Left ventricle myocardium inferior (tissue), 1 donor: Measurements from ENCODE around the gene ZBED1. TPM values are rescaled to one million over a fixed set of nuclear protein-coding genes. Genes with fewer than 3 reads are reported as not detected.
"Not testable (repeated sequence)": the region's sequence is repeated elsewhere in the genome, so short reads cannot be mapped to it uniquely, and the experiment has no call there.

Source experiments
- DNase-seq: peaks from one replicate; pipeline ENCODE4 v3.0.0-alpha.2; 2020
- H3K27ac ChIP-seq: fragments of 200-600 bp; replicated peaks from 2 replicates; pipeline ENCODE4 v1.8.0; 2021
- H3K27me3 ChIP-seq: fragments of 200-600 bp; 2 replicates; pipeline ENCODE4 v1.8.0; 2021; ENCODE audit warnings: low read depth
- H3K36me3 ChIP-seq: fragments of 200-600 bp; 2 replicates; pipeline ENCODE4 v1.8.0; 2021
- H3K4me1 ChIP-seq: fragments of 200-600 bp; 2 replicates; pipeline ENCODE4 v1.8.0; 2021
- H3K4me3 ChIP-seq: fragments of 200-600 bp; 2 replicates; pipeline ENCODE4 v1.8.0; 2021; ENCODE audit warnings: mild to moderate bottlenecking, moderate library complexity
- H3K9me3 ChIP-seq: fragments of 200-600 bp; replicated peaks from 2 replicates; pipeline ENCODE4 v1.8.0; 2021
- CTCF ChIP-seq: fragments of 200-600 bp; IDR thresholded peaks from 2 replicates; pipeline ENCODE4 v1.8.0; 2021; ENCODE audit warnings: antibody characterized with exemption, mild to moderate bottlenecking, borderline replicate concordance
- intact Hi-C: fragments of 100-400 bp; cut with micrococcal nuclease; formaldehyde crosslinking; loops from one replicate; pipeline ENCODE4 v1.11.0; 2022
- total RNA-seq: library from RNA; stranded (reverse); fragmentation: NEBNext Ultra II Directional; extraction: Animal tissue kit (Norgen Biotek cat#: 25700); gene quantifications from one replicate; pipeline ENCODE4 v1.2.1, GENCODE V29; 2021
- donor health status: DM: no; HTN: yes; CAD: no; lungs with severe emphysema.

ZBED1 gene
- total RNA-seq, 1 donor from 2014 or later, result 64.8 TPM

- Histone ChIP-seq H3K9me3 (no peaks in the 10 kb centered on the region), H3K27me3 (no peaks in the 10 kb centered on the region), H3K36me3 (no peaks in the 10 kb centered on the region), H3K4me1 (peaks cover 23% of the 10 kb centered on the region), H3K4me3 (no peak overlapping the region), H3K27ac (no peak overlapping the region)
- no peak for DNase-seq
- no peak for TF ChIP-seq CTCF
- intact Hi-C loops, result no loop called here
Measured at GRCh38 chrX:2464677-2465166, 36.1 kb downstream of the ZBED1 start.

- Histone ChIP-seq H3K27me3 (no peaks in the 10 kb centered on the region), H3K27ac (no peak overlapping the region), H3K36me3 (no peaks in the 10 kb centered on the region), H3K9me3 (no peaks in the 10 kb centered on the region), H3K4me3 (no peak overlapping the region), H3K4me1 (peaks cover 23% of the 10 kb centered on the region)
- TF ChIP-seq CTCF, result no peak
- intact Hi-C loops, result no loop called here
- DNase-seq, result no peak
Measured at GRCh38 chrX:2463973-2464676, 36.7 kb downstream of the ZBED1 start.

GRCh38 chrX:2463481-2463880 is 37.3 kb downstream of the ZBED1 start:
- intact Hi-C loops, H3K9me3 ChIP-seq, H3K27ac ChIP-seq, H3K4me3 ChIP-seq, H3K27me3 ChIP-seq, H3K36me3 ChIP-seq, DNase-seq: not testable (repeated sequence)
- peaks cover 23% of the 10 kb centered on the region for H3K4me1 ChIP-seq

DNA sequence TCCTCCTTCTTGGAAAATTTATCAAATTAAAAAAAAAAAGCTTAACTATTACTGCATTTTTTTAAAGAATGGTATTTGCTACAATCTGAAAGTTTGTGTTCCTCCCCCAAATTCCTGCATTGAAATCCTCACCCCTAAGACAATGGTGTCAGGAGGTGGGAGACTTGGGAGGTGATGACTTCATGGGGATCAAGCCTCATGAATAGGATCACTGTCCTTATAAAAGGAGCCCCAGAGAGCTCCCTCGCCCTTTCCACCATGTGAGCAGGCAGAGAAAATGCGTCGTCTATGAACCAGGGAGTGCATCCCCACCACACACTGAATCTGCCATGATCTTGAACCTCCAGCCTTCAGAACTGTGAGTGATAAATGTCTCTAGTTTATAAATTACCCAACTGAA is 38.0 kb downstream of the ZBED1 start:
- TF ChIP-seq CTCF, result no peak
- Histone ChIP-seq H3K4me1 (peaks cover 23% of the 10 kb centered on the region), H3K4me3 (no peak overlapping the region), H3K36me3 (no peaks in the 10 kb centered on the region), H3K9me3 (no peaks in the 10 kb centered on the region), H3K27ac (no peak overlapping the region), H3K27me3 (no peaks in the 10 kb centered on the region)
- no peak for DNase-seq
- intact Hi-C loops, result no loop called here

DNA sequence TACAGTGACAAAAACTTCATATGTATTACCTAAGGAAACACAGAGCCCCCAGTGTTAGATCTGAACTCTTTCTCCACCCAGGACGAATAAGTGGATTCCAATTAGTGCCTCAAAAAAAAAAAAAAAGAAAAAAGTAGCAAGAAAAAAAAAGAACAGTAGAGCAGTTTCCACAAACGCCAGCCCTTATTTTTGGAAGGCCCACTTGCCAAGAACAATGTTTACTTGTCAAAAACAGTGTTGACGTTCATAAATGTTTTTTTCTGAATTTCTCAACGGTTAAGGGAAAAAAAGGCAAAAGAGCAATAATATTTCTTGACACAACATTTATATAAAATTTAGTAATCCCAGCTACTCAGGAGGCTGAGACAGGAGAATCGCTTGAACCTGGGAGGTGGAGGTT is 38.7 kb downstream of the ZBED1 start:
- Histone ChIP-seq H3K4me3 (no peak overlapping the region), H3K36me3 (no peaks in the 10 kb centered on the region), H3K27me3 (no peaks in the 10 kb centered on the region), H3K9me3 (no peaks in the 10 kb centered on the region), H3K4me1 (peaks cover 23% of the 10 kb centered on the region), H3K27ac (no peak overlapping the region)
- intact Hi-C loops, result no loop called here
- DNase-seq, result no peak
- no peak for TF ChIP-seq CTCF

DNA sequence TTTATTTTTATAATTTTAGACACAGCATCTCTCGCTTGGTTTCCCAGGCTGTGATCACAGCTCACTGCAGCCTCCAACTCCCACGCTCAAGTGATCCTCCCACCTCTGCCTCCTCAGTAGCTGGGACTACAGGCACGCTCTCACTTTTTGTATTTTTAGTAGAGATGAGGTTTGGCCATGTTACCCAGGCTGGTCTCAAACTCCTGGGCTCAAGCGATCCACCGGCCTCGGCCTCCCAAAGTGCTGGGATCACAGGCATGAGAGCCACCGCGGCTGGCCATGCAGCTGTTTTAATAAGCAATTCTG is 39.1 kb downstream of the ZBED1 start:
- TF ChIP-seq CTCF, result no peak
- intact Hi-C loops, result no loop called here
- H3K4me3 ChIP-seq, result no peak overlapping the region
- H3K27ac ChIP-seq, result no peak overlapping the region
- H3K9me3 ChIP-seq, result no peaks in the 10 kb centered on the region
- no peak for DNase-seq
- H3K4me1 ChIP-seq, result peaks cover 23% of the 10 kb centered on the region
- H3K27me3 ChIP-seq, result no peaks in the 10 kb centered on the region
- H3K36me3 ChIP-seq, result no peaks in the 10 kb centered on the region

DNA sequence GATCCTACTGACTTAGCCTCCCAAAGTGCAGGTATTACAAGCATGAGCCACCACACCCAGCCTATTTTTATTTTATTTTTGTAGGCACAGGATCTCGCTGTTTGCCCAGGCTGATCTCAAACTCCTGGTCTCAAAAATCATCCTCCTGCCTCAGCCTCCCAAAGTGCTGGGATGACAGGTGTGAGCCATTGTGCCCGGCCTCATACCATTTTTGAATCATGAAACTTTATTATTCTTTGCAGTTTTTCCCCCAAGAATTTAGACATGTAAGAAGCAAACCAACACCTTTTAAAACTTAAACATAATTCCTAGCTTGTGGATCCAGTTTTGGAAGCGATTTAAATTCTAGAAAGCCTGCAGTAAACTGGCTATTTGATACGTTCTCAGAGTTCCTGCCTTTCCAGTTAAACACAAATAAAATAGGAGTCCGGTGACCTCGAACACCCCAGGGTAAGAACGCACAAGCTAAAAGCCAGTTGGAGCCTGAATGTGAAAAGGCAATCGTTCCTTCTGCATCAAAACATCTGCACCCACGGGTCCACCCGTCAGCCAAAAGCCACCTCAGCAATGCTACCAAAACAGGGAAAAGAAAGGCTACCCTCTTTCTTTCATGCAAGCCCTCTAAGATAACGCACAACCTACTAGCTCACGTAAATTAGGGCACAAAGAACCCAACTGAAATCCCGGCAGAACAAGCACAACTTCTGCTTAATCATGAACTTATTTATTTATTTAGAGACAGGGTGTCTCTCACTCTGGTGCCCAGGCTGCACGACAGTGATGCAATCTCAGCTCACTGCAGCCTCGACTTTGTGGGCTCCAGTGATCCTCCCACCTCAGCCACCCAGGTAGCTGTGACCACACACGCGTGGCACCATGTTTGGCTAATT is 39.7 kb downstream of the ZBED1 start:
- intact Hi-C loops, H3K36me3 ChIP-seq, H3K27me3 ChIP-seq, H3K4me3 ChIP-seq, H3K27ac ChIP-seq, DNase-seq, H3K9me3 ChIP-seq: not testable (repeated sequence)
- peaks cover 23% of the 10 kb centered on the region for H3K4me1 ChIP-seq

GRCh38 chrX:2460048-2460447 is 40.7 kb downstream of the ZBED1 start:
- H3K36me3 ChIP-seq, H3K27me3 ChIP-seq, intact Hi-C loops, H3K4me3 ChIP-seq, H3K9me3 ChIP-seq, DNase-seq: not testable (repeated sequence)
- peaks cover 23% of the 10 kb centered on the region for H3K4me1 ChIP-seq
- H3K27ac ChIP-seq, result peak overlapping the region; percentile 23
